ENCODE measurements around the gene TPM3.

The TPM3 gene

GRCh38 chr1:154166207-154166606, 25.7 kb downstream of the TPM3 start:
- Histone ChIP-seq H3K27me3 (ENCODE audit: insufficient read depth, low read length, poor library complexity, severe bottlenecking) (no peaks in the 10 kb centered on the region), H3K4me2 (ENCODE audit: low read depth, low read length, poor library complexity, severe bottlenecking) (no peak overlapping the region), H3K4me3 (ENCODE audit: low read length, poor library complexity, severe bottlenecking) (no peak overlapping the region), H3K4me1 (ENCODE audit: insufficient read depth, low read length, poor library complexity, severe bottlenecking) (no peaks in the 10 kb centered on the region), H4K20me1 (ENCODE audit: insufficient read depth, low read length, poor library complexity, severe bottlenecking) (peaks cover 36% of the 10 kb centered on the region), H3K79me2 (ENCODE audit: insufficient read depth, low read length) (peaks cover 39% of the 10 kb centered on the region), H2AFZ (ENCODE audit: low read length) (no peak overlapping the region), H3K36me3 (ENCODE audit: insufficient read depth, low read length) (peaks cover 97% of the 10 kb centered on the region), H3K9me3 (ENCODE audit: insufficient read depth, low read depth, low read length) (no peaks in the 10 kb centered on the region), H3K9me2 (replicated peaks; ENCODE audit: low read depth, low read length) (no peaks in the 10 kb centered on the region), H3F3A (ENCODE audit: low read depth) (no peaks in the 10 kb centered on the region), H3K9ac (ENCODE audit: low read depth, low read length, poor library complexity, severe bottlenecking) (no peak overlapping the region)
- TF ChIP-seq CTCF (conservative IDR thresholded peaks at IDR 0.05; ENCODE audit: low read length) (no peak), EZH2phosphoT487 (IDR thresholded peaks at IDR 0.05; ENCODE audit: borderline replicate concordance) (no peak)

- peaks cover 4% of the 10 kb centered on the region; the same call in 1 of the 2 replicates for H3K9me3 ChIP-seq (ENCODE audit: insufficient read depth, low read depth, low read length)
- H3K4me1 ChIP-seq (ENCODE audit: insufficient read depth, low read length, poor library complexity, severe bottlenecking): peaks cover 10% of the 10 kb centered on the region
- H3K27me3 ChIP-seq (ENCODE audit: insufficient read depth, low read length, poor library complexity, severe bottlenecking): no peaks in the 10 kb centered on the region
- H3K9ac ChIP-seq (ENCODE audit: low read depth, low read length, poor library complexity, severe bottlenecking): no peak overlapping the region
- H3K36me3 ChIP-seq (ENCODE audit: insufficient read depth, low read length): peaks cover 93% of the 10 kb centered on the region
- H3K9me2 ChIP-seq (replicated peaks; ENCODE audit: low read depth, low read length): no peaks in the 10 kb centered on the region
- H2AFZ ChIP-seq (ENCODE audit: low read length): no peak overlapping the region
- TF ChIP-seq EZH2phosphoT487 (IDR thresholded peaks at IDR 0.05; ENCODE audit: borderline replicate concordance) (no peak), CTCF (conservative IDR thresholded peaks at IDR 0.05; ENCODE audit: low read length) (no peak)
- H3K4me2 ChIP-seq (ENCODE audit: low read depth, low read length, poor library complexity, severe bottlenecking): no peak overlapping the region
- peaks cover 40% of the 10 kb centered on the region for H3K79me2 ChIP-seq (ENCODE audit: insufficient read depth, low read length)
- no peak overlapping the region for H3K4me3 ChIP-seq (ENCODE audit: low read length, poor library complexity, severe bottlenecking)
- no peaks in the 10 kb centered on the region; the same call in 1 of the 2 replicates for H3F3A ChIP-seq (ENCODE audit: low read depth)
- peaks cover 30% of the 10 kb centered on the region for H4K20me1 ChIP-seq (ENCODE audit: insufficient read depth, low read length, poor library complexity, severe bottlenecking)
These were observed 32.3 kb downstream of the TPM3 start for GRCh38 chr1:154159554-154159953.

- peak overlapping the region; percentile 10 for H3K9ac ChIP-seq (ENCODE audit: low read depth, low read length, poor library complexity, severe bottlenecking)
- peaks cover 92% of the 10 kb centered on the region for H3K36me3 ChIP-seq (ENCODE audit: insufficient read depth, low read length)
- H3F3A ChIP-seq (ENCODE audit: low read depth): no peaks in the 10 kb centered on the region; the same call in 1 of the 2 replicates
These were observed 33.4 kb downstream of the TPM3 start for GRCh38 chr1:154158307-154159125.

More at GRCh38 chr1:154158307-154159125, 33.4 kb downstream of the TPM3 start:
- Histone ChIP-seq H4K20me1 (ENCODE audit: insufficient read depth, low read length, poor library complexity, severe bottlenecking) (peaks cover 30% of the 10 kb centered on the region), H3K4me2 (ENCODE audit: low read depth, low read length, poor library complexity, severe bottlenecking) (peak overlapping the region; percentile 37), H3K27me3 (ENCODE audit: insufficient read depth, low read length, poor library complexity, severe bottlenecking) (no peaks in the 10 kb centered on the region), H3K4me1 (ENCODE audit: insufficient read depth, low read length, poor library complexity, severe bottlenecking) (peaks cover 10% of the 10 kb centered on the region), H3K9me3 (ENCODE audit: insufficient read depth, low read depth, low read length) (peaks cover 4% of the 10 kb centered on the region; the same call in 1 of the 2 replicates), H2AFZ (ENCODE audit: low read length) (no peak overlapping the region), H3K9me2 (replicated peaks; ENCODE audit: low read depth, low read length) (no peaks in the 10 kb centered on the region), H3K79me2 (ENCODE audit: insufficient read depth, low read length) (peaks cover 33% of the 10 kb centered on the region), H3K4me3 (ENCODE audit: low read length, poor library complexity, severe bottlenecking) (no peak overlapping the region)
- TF ChIP-seq EZH2phosphoT487 (IDR thresholded peaks at IDR 0.05; ENCODE audit: borderline replicate concordance) (no peak), CTCF (conservative IDR thresholded peaks at IDR 0.05; ENCODE audit: low read length) (no peak)

Measured in Loucy (cell line).